HG03280 (cell line): Measurements from ENCODE around the gene SPATA6.
"Not testable (repeated sequence)": the region's sequence is repeated elsewhere in the genome, so short reads cannot be mapped to it uniquely, and the experiment has no call there.

Experiments
- ATAC-seq: cut with Tn5 transposase; IDR thresholded peaks from one replicate; pipeline ENCODE4 v1.9.1; 2021; ENCODE audit warnings: mild to moderate bottlenecking, moderate library complexity; ENCODE audit not compliant: unreplicated experiment

The SPATA6 gene

GRCh38 chr1:48371598-48371997, 100.4 kb downstream of the SPATA6 start:
- ATAC-seq: no peak

DNA sequence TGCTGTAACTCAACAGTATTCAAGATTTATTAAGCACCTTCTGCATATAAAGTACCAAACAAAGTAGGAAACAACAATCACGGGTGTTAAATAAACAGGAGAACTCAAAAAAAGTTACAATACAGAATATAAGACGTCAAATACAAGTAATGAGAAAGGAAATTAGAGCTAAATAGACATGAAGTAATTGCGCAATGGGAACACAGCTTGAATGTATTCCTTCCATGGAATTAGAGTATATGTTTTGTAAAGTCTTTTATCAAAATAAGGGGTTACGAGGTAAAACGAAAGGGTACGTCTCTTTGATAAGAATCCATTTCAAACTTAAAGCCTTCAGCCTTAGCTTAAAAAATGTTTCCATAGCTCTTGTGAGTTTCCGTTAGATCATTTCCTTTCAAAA, 109.1 kb downstream of the SPATA6 start:
- ATAC-seq: no peak

DNA sequence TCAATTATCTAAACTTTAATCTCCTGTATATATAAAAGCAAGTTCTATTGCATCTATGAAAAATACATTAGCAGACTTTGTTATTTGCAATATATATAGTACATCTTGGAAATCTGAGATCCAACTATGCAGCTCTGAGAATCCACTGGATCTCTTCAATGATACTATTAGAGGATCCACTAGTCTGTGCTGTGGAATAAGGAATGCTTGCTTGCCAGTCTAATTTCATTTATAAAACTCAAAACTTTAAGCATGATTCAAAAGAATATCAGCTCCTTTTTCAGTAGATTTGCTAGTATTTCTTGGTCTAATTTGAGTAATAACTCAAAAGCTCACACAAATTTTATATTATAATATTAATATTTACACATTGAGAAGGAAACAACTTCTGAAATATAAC, 115.1 kb downstream of the SPATA6 start:
- no peak for ATAC-seq

- no peak for ATAC-seq
These were observed 127.6 kb downstream of the SPATA6 start for GRCh38 chr1:48344373-48344772.

- no peak for ATAC-seq
These were observed 130.8 kb downstream of the SPATA6 start for GRCh38 chr1:48341221-48341620.

GRCh38 chr1:48338257-48338656, 133.7 kb downstream of the SPATA6 start:
- ATAC-seq: no peak

DNA sequence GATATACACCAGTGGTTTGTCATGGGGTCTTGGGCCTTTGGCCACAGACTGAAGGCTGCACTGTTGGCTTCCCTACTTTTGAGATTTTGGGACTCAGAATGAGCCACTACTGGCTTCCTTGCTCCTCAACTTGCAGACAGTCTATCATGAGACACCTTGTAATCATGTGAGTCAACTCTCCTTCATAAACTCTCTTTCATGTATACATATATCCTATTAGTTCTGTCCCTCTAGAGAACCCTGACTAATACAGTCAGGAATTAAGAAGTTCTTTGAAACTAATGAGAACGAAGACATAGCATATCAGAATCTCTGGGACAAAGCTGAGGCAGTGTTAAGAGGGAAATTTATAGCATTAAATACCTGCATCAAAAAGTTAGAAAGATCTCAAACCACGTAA, 138.7 kb downstream of the SPATA6 start:
- ATAC-seq: no peak

- no peak for ATAC-seq
These were observed 139.9 kb downstream of the SPATA6 start for GRCh38 chr1:48332115-48332514.

GRCh38 chr1:48329905-48330304, 142.1 kb downstream of the SPATA6 start:
- ATAC-seq: no peak

DNA sequence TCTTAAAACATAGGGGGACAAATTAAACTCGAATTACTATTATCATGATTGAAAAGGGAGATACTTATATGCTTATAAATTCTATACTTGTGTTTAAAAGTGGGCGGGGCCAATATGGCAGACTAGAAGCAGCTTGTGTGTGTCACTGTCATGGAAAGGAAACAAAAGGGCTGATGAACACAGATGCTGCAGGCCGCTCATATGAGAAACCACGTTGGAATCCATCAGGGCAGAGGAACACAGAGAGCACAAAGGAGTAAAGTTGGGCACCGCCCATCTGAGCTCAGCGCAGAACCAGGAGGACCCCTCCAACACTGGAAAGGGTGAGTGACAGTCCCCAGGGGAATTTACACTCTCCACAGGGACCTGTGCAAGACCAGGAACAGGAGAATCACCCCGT, 142.5 kb downstream of the SPATA6 start:
- ATAC-seq: no peak

- ATAC-seq: not testable (repeated sequence)
These were observed 160.2 kb downstream of the SPATA6 start for GRCh38 chr1:48311829-48312228.

DNA sequence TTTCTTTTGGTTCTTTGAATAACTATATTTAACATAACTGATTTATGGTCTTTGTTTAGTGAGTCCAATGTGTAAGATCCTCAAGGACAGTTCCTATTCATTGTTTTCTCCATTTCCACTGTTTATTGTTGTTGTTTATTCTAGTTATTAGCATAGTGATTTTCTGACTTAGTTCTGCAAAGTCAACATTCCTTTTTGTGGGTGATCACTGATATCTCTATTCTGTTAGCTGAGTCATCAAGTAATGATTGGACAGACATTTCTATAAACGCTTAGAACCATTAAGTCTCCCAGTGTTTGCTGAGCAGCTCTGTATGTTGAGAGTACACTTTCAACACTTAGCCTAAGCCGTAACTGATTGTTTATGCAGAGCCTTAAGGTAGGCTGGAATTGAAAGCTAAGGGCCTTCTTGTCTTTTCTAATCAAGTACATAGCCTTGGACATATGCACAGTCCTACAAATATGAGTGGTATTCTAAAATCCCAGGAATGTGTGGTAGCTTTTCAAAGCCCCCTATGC, 162.4 kb downstream of the SPATA6 start:
- ATAC-seq: no peak

- no peak for ATAC-seq
These were observed 169.4 kb downstream of the SPATA6 start for GRCh38 chr1:48302652-48303051.

DNA sequence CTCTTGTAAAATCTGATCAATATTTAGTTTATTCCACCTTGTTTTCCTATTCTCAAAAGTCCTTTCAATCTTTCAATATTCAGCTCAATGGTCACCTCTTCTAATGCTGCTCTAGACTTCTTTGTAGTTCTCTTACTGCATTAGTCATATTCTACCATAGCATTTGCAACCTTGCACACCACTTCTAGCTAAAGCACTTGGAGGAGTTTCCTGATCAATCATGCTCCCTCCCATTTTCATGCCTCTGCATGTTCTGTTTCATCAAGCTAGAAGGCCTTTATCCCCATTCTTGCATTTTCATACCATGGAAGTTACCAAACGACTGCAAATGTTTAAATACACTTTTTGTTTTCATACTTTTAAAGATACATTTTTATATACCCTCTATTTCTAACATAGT, 177.3 kb downstream of the SPATA6 start:
- no peak for ATAC-seq

GRCh38 chr1:48294094-48294493, 177.9 kb downstream of the SPATA6 start:
- ATAC-seq: not testable (repeated sequence)

GRCh38 chr1:48292706-48293105, 179.3 kb downstream of the SPATA6 start:
- no peak for ATAC-seq

DNA sequence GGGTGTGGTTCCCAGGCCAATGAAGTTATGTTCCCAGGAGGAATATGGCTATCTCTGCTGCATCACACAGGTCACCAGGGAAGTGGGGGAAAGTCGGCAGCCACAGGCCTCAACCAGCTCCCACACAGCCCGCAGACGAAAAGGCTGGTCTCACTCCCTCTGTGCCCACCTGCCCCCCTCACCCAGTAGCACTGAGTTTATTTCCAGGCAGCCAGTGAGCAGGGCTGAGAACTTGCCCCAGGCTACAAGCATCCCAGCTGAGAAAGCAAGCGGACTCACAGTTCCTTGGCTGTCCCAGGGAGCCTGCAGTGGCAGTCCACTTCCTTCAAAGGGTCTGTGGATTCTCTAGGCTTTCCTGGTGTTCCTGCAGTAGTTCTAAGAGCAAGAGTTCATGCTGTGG, 180.6 kb downstream of the SPATA6 start:
- ATAC-seq: no peak

DNA sequence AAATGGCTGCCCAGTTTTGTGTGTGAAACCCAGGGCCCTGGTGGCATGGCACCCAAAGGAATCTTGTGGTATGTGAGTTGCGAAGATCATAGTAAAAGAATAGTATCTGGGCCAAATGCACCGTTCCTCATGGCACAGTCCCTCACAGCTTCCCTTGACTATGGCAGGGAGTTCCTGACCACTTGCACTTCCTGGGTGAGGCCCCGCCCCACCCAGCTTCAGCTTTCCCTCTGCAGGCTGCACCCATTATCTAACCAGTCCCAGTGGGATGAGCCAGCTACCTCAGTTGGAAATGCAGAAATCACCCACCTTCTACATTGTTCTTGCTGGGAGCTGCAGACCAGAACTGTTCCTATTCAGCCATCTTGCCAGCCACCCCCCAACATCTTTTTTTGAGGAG, 186.5 kb downstream of the SPATA6 start:
- no peak for ATAC-seq

GRCh38 chr1:48284696-48285420, 187.1 kb downstream of the SPATA6 start:
- ATAC-seq: not testable (repeated sequence)

DNA sequence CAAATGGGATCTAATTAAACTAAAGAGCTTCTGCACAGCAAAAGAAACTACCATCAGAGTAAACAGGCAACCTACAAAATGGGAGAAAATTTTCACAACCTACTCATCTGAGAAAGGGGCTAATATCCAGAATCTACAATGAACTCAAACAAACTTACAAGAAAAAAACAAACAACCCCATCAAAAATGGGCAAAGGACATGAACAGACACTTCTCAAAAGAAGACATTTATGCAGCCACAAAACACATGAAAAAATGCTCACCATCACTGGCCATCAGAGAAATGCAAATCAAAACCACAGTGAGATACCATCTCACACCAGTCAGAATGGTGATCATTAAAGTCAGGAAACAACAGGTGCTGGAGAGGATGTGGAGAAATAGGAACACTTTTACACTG, 189.7 kb downstream of the SPATA6 start:
- ATAC-seq: not testable (repeated sequence)

DNA sequence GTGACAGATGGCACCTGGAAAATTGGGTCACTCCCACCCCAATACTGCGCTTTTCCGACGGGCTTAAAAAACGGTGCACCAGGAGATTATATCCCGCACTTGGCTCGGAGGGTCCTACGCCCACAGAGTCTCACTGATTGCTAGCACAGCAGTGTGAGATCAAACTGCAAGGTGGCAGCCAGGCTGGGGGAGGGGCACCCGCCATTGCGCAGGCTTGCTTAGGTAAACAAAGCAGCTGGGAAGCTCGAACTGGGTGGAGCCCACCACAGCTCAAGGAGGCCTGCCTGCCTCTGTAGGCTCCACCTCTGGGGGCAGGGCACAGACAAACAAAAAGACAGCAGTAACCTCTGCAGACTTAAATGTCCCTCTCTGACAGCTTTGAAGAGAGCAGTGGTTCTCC, 194.6 kb downstream of the SPATA6 start:
- ATAC-seq: not testable (repeated sequence)

GRCh38 chr1:48266576-48266975, 205.4 kb downstream of the SPATA6 start:
- ATAC-seq: no peak

GRCh38 chr1:48263041-48263440, 209.0 kb downstream of the SPATA6 start:
- ATAC-seq: no peak
